GM23248 (cell line): ENCODE data around the gene IL4.

Source experiments
- EZH2 ChIP-seq: fragments of 200-600 bp; sonication (generic); IDR thresholded peaks from 2 replicates; pipeline ENCODE4 v1.6.1; 2018; ENCODE audit warnings: antibody characterized with exemption, mild to moderate bottlenecking; ENCODE audit not compliant: insufficient read depth, poor library complexity, severe bottlenecking
- EZH2phosphoT487 ChIP-seq: fragments of 200-600 bp; sonication (generic); IDR thresholded peaks from 2 replicates; pipeline ENCODE4 v1.6.1; 2018; ENCODE audit warnings: antibody characterized with exemption, moderate library complexity, mild to moderate bottlenecking, low read depth; ENCODE audit not compliant: insufficient read depth

DNA sequence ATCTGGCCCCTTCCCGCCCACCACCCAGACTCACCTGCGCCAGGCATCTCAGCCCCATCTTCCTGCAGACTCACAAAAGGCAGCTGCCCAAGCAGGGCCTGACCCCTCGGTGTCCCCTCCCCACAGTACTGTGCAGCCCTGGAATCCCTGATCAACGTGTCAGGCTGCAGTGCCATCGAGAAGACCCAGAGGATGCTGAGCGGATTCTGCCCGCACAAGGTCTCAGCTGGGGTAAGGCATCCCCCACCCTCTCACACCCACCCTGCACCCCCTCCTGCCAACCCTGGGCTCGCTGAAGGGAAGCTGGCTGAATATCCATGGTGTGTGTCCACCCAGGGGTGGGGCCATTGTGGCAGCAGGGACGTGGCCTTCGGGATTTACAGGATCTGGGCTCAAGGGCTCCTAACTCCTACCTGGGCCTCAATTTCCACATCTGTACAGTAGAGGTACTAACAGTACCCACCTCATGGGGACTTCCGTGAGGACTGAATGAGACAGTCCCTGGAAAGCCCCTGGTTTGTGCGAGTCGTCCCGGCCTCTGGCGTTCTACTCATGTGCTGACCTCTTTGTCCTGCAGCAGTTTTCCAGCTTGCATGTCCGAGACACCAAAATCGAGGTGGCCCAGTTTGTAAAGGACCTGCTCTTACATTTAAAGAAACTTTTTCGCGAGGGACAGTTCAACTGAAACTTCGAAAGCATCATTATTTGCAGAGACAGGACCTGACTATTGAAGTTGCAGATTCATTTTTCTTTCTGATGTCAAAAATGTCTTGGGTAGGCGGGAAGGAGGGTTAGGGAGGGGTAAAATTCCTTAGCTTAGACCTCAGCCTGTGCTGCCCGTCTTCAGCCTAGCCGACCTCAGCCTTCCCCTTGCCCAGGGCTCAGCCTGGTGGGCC lies 13.9 kb upstream of the IL4 start:
- no peak for TF ChIP-seq EZH2
- no peak for TF ChIP-seq EZH2phosphoT487
